Trophoblast cell (in vitro differentiated cells and primary cell): ENCODE data around the gene IGSF9B.

Source experiments
- DNase-seq, 2 donors: peaks; one replicate each; pipeline ENCODE4 v3.0.0-alpha.2; 2016
- H2AFZ ChIP-seq: 2 replicates; pipeline ENCODE4 v1.6.1; 2013; ENCODE audit warnings: low read length, moderate library complexity, mild to moderate bottlenecking; ENCODE audit not compliant: insufficient read depth, poor library complexity
- H2AK5ac ChIP-seq: 2 replicates; pipeline ENCODE4 v1.6.1; 2013; ENCODE audit warnings: mild to moderate bottlenecking, low read length
- H2BK120ac ChIP-seq: 2 replicates; pipeline ENCODE4 v1.6.1; 2013; ENCODE audit warnings: low read length, mild to moderate bottlenecking, moderate library complexity; ENCODE audit not compliant: insufficient read depth, poor library complexity
- H2BK12ac ChIP-seq: 2 replicates; pipeline ENCODE4 v1.6.1; 2013; ENCODE audit warnings: mild to moderate bottlenecking, low read length, moderate library complexity
- H2BK5ac ChIP-seq: 2 replicates; pipeline ENCODE4 v1.6.1; 2013; ENCODE audit warnings: low read length, low read depth, moderate library complexity, mild to moderate bottlenecking; ENCODE audit not compliant: poor library complexity
- H3K14ac ChIP-seq: 2 replicates; pipeline ENCODE4 v1.6.1; 2013; ENCODE audit warnings: mild to moderate bottlenecking, low read length
- H3K18ac ChIP-seq: 2 replicates; pipeline ENCODE4 v1.6.1; 2013; ENCODE audit warnings: mild to moderate bottlenecking, low read length
- H3K23ac ChIP-seq: 2 replicates; pipeline ENCODE4 v1.6.1; 2013; ENCODE audit warnings: low read length
- H3K27ac ChIP-seq: 2 replicates; pipeline ENCODE4 v1.5.1; 2013; ENCODE audit warnings: low read depth, mild to moderate bottlenecking, inconsistent platforms, low read length, moderate library complexity
- H3K27me3 ChIP-seq: 2 replicates; pipeline ENCODE4 v1.6.1; 2013; ENCODE audit warnings: inconsistent platforms, mild to moderate bottlenecking, low read length, moderate library complexity; ENCODE audit not compliant: insufficient read depth
- H3K36me3 ChIP-seq, 2 experiments: 1 replicate in 1 of 2; 2 replicates in 1 of 2; pipeline ENCODE4 v1.6.1; 2013; ENCODE audit warnings: low read length in 2 of 2, mild to moderate bottlenecking in 2 of 2, moderate library complexity in 1 of 2; ENCODE audit not compliant: insufficient read depth in 2 of 2, control insufficient read depth in 1 of 2
- H3K4ac ChIP-seq: 2 replicates; pipeline ENCODE4 v1.6.1; 2013; ENCODE audit warnings: low read depth, mild to moderate bottlenecking, low read length, moderate library complexity
- H3K4me1 ChIP-seq, 2 experiments: 1 replicate in 1 of 2; 2 replicates in 1 of 2; pipeline ENCODE4 v1.6.1; 2013; ENCODE audit warnings: low read length in 2 of 2, mild to moderate bottlenecking in 2 of 2, moderate library complexity in 1 of 2; ENCODE audit not compliant: insufficient read depth in 2 of 2, control insufficient read depth in 1 of 2
- H3K4me2 ChIP-seq: 2 replicates; pipeline ENCODE4 v1.6.1; 2013; ENCODE audit warnings: inconsistent platforms, mild to moderate bottlenecking, low read length, moderate library complexity
- H3K4me3 ChIP-seq: 2 replicates; pipeline ENCODE4 v1.5.1; 2013; ENCODE audit warnings: mild to moderate bottlenecking, low read depth, low read length, inconsistent platforms
- H3K79me1 ChIP-seq: one replicate; pipeline ENCODE4 v1.6.1; 2013; ENCODE audit warnings: low read length
- H3K79me2 ChIP-seq: 2 replicates; pipeline ENCODE4 v1.6.1; 2013; ENCODE audit warnings: low read length, mild to moderate bottlenecking; ENCODE audit not compliant: control insufficient read depth, insufficient read depth, poor library complexity
- H3K9ac ChIP-seq: 2 replicates; pipeline ENCODE4 v1.6.1; 2013; ENCODE audit warnings: mild to moderate bottlenecking, low read length
- H3K9me3 ChIP-seq: 2 replicates; pipeline ENCODE4 v1.6.1; 2013; ENCODE audit warnings: low read depth, mild to moderate bottlenecking, control low read depth, inconsistent platforms, low read length; ENCODE audit not compliant: insufficient read depth
- H4K12ac ChIP-seq: 2 replicates; pipeline ENCODE4 v1.6.1; 2013; ENCODE audit warnings: low read depth, mild to moderate bottlenecking, low read length, moderate library complexity
- H4K8ac ChIP-seq: 2 replicates; pipeline ENCODE4 v1.6.1; 2013; ENCODE audit warnings: low read depth, mild to moderate bottlenecking, low read length, moderate library complexity
- H4K91ac ChIP-seq: one replicate; pipeline ENCODE4 v1.6.1; 2013; ENCODE audit warnings: low read depth, mild to moderate bottlenecking, low read length, moderate library complexity
- WGBS: extraction: QIAGEN DNeasy Blood & Tissue Kit; methylation state at CpG from one replicate; pipeline ENCODE4 v1.1.7; 2013; ENCODE audit warnings: missing lambda C conversion rate; ENCODE audit not compliant: insufficient read length, insufficient coverage; ENCODE audit errors: extremely low coverage; 5-methylcytosine and 5-hydroxymethylcytosine counted together

The IGSF9B gene

GRCh38 chr11:133892126-133892525 is 64.6 kb downstream of the IGSF9B start:
- Histone ChIP-seq H3K4ac (no peak overlapping the region), H2BK120ac (no peak overlapping the region), H3K79me2 (no peaks in the 10 kb centered on the region), H2AK5ac (no peak overlapping the region), H3K9me3 (no peaks in the 10 kb centered on the region), H3K27ac (no peak overlapping the region), H4K91ac (no peak overlapping the region), H3K14ac (no peak overlapping the region), H3K18ac (no peak overlapping the region), H4K8ac (no peak overlapping the region), H3K36me3 (no peaks in the 10 kb centered on the region), H2BK5ac (no peak overlapping the region), H3K79me1 (peaks cover 3% of the 10 kb centered on the region), H4K12ac (no peak overlapping the region), H3K23ac (no peak overlapping the region), H3K9ac (no peak overlapping the region), H3K4me3 (no peak overlapping the region), H2AFZ (no peak overlapping the region), H2BK12ac (no peak overlapping the region), H3K27me3 (no peaks in the 10 kb centered on the region), H3K4me1 (peaks cover 0 to 13% of the 10 kb centered on the region in 2 experiments), H3K4me2 (no peak overlapping the region)
- WGBS, result no CpG with 5 or more reads among the region's 8 CpGs
- no peak for DNase-seq

GRCh38 chr11:133889893-133890292 is 66.9 kb downstream of the IGSF9B start:
- H3K9me3 ChIP-seq, result peaks cover 4% of the 10 kb centered on the region
- H3K9ac ChIP-seq, result no peak overlapping the region
- no peaks in the 10 kb centered on the region for H3K36me3 ChIP-seq
- H3K4me2 ChIP-seq, result no peak overlapping the region
- no peak overlapping the region for H2AFZ ChIP-seq
- H2BK120ac ChIP-seq, result no peak overlapping the region
- no peak for DNase-seq
- no peak overlapping the region for H3K14ac ChIP-seq
- no peak overlapping the region for H4K12ac ChIP-seq
- no peak overlapping the region for H4K91ac ChIP-seq
- no peak overlapping the region for H2AK5ac ChIP-seq
- no CpG with 5 or more reads among the region's 3 CpGs for WGBS
- no peaks in the 10 kb centered on the region for H3K27me3 ChIP-seq
- no peak overlapping the region for H3K27ac ChIP-seq
- no peaks in the 10 kb centered on the region for H3K79me1 ChIP-seq
- no peak overlapping the region for H2BK12ac ChIP-seq
- H3K4ac ChIP-seq, result no peak overlapping the region
- no peaks in the 10 kb centered on the region for H3K79me2 ChIP-seq
- no peak overlapping the region for H3K4me3 ChIP-seq
- H2BK5ac ChIP-seq, result no peak overlapping the region
- H3K18ac ChIP-seq, result no peak overlapping the region
- H3K23ac ChIP-seq, result no peak overlapping the region
- H3K4me1 ChIP-seq, result peaks cover 0 to 5% of the 10 kb centered on the region in 2 experiments
- no peak overlapping the region for H4K8ac ChIP-seq

- H3K4me1 ChIP-seq, result peaks cover 0 to under 1% of the 10 kb centered on the region in 2 experiments
- no peaks in the 10 kb centered on the region for H3K79me2 ChIP-seq
- WGBS, result no CpG with 5 or more reads among the region's 5 CpGs
- no peak for DNase-seq
- H3K14ac ChIP-seq, result no peak overlapping the region
- no peak overlapping the region for H3K9ac ChIP-seq
- H2AK5ac ChIP-seq, result no peak overlapping the region
- no peak overlapping the region for H4K12ac ChIP-seq
- H2BK120ac ChIP-seq, result no peak overlapping the region
- H3K4me3 ChIP-seq, result no peak overlapping the region
- no peak overlapping the region for H4K8ac ChIP-seq
- no peak overlapping the region for H3K4ac ChIP-seq
- no peak overlapping the region for H2AFZ ChIP-seq
- H3K27ac ChIP-seq, result no peak overlapping the region
- H2BK5ac ChIP-seq, result no peak overlapping the region
- no peak overlapping the region for H3K4me2 ChIP-seq
- no peaks in the 10 kb centered on the region for H3K27me3 ChIP-seq
- H3K79me1 ChIP-seq, result no peaks in the 10 kb centered on the region
- no peak overlapping the region for H3K18ac ChIP-seq
- H3K36me3 ChIP-seq, result no peaks in the 10 kb centered on the region
- no peak overlapping the region for H3K23ac ChIP-seq
- peaks cover 4% of the 10 kb centered on the region for H3K9me3 ChIP-seq
- H4K91ac ChIP-seq, result no peak overlapping the region
- H2BK12ac ChIP-seq, result no peak overlapping the region
These were observed 67.6 kb downstream of the IGSF9B start for GRCh38 chr11:133889188-133889587.

- no peak overlapping the region for H3K4me2 ChIP-seq
- H3K4me1 ChIP-seq, result no peaks in the 10 kb centered on the region
- H4K91ac ChIP-seq, result no peak overlapping the region
- H3K27me3 ChIP-seq, result no peaks in the 10 kb centered on the region
- H4K12ac ChIP-seq, result no peak overlapping the region
- H2BK120ac ChIP-seq, result no peak overlapping the region
- H3K27ac ChIP-seq, result no peak overlapping the region
- no peaks in the 10 kb centered on the region for H3K36me3 ChIP-seq
- no peak overlapping the region for H4K8ac ChIP-seq
- H3K18ac ChIP-seq, result no peak overlapping the region
- H2AK5ac ChIP-seq, result no peak overlapping the region
- no peak overlapping the region for H2BK5ac ChIP-seq
- H3K4me3 ChIP-seq, result no peak overlapping the region
- DNase-seq, result no peak
- H3K79me2 ChIP-seq, result no peaks in the 10 kb centered on the region
- WGBS, result no CpG with 5 or more reads among the region's 5 CpGs
- H3K79me1 ChIP-seq, result no peaks in the 10 kb centered on the region
- H3K9ac ChIP-seq, result no peak overlapping the region
- no peak overlapping the region for H3K23ac ChIP-seq
- H3K14ac ChIP-seq, result no peak overlapping the region
- peaks cover 4% of the 10 kb centered on the region for H3K9me3 ChIP-seq
- H2BK12ac ChIP-seq, result no peak overlapping the region
- H3K4ac ChIP-seq, result no peak overlapping the region
- H2AFZ ChIP-seq, result no peak overlapping the region
These were observed 69.0 kb downstream of the IGSF9B start for GRCh38 chr11:133887692-133888332.
